Measurements from ENCODE around the gene DENND2A.
"Not testable (repeated sequence)": the region's sequence is repeated elsewhere in the genome, so short reads cannot be mapped to it uniquely, and the experiment has no call there.

The DENND2A gene

GRCh38 chr7:140676956-140677355 lies 36.3 kb upstream of the DENND2A start:
- H3K27ac Mint-ChIP-seq, H3K27me3 Mint-ChIP-seq, H3K9me3 Mint-ChIP-seq, ATAC-seq, DNase-seq, H3K4me3 Mint-ChIP-seq: not testable (repeated sequence)
- peaks cover 49% of the 10 kb centered on the region for H3K4me1 Mint-ChIP-seq

GRCh38 chr7:140676306-140676705 lies 35.7 kb upstream of the DENND2A start:
- Mint-ChIP-seq H3K4me1 (peaks cover 51% of the 10 kb centered on the region), H3K27ac (peak overlapping the region in 1 of 2 donors; percentile 10), H3K9me3 (no peaks in the 10 kb centered on the region), H3K27me3 (no peaks in the 10 kb centered on the region), H3K4me3 (no peak overlapping the region)
- DNase-seq (no peak), ATAC-seq (no peak)

GRCh38 chr7:140675726-140676125 lies 35.1 kb upstream of the DENND2A start:
- ATAC-seq, result no peak
- Mint-ChIP-seq H3K9me3 (no peaks in the 10 kb centered on the region), H3K4me1 (peaks cover 51% of the 10 kb centered on the region), H3K4me3 (no peak overlapping the region), H3K27ac (peak overlapping the region in 1 of 2 donors; percentile 19), H3K27me3 (no peaks in the 10 kb centered on the region)
- DNase-seq, result no peak

- Mint-ChIP-seq H3K9me3 (no peaks in the 10 kb centered on the region), H3K4me1 (peaks cover 51% of the 10 kb centered on the region), H3K27ac (peak overlapping the region; percentile 58 to 79), H3K27me3 (no peaks in the 10 kb centered on the region), H3K4me3 (peak overlapping the region; percentile 93 to 96)
- DNase-seq, result no peak
- ATAC-seq, result no peak
Observed at GRCh38 chr7:140674899-140675701, 34.5 kb upstream of the DENND2A start.

- Mint-ChIP-seq H3K4me1 (peaks cover 51% of the 10 kb centered on the region), H3K9me3 (no peaks in the 10 kb centered on the region), H3K4me3 (peak overlapping the region; percentile 93 to 96), H3K27ac (peak overlapping the region in 1 of 2 donors; percentile 71), H3K27me3 (no peaks in the 10 kb centered on the region)
- DNase-seq (no peak), ATAC-seq (no peak)
Observed at GRCh38 chr7:140674356-140674800, 33.8 kb upstream of the DENND2A start.

DNA sequence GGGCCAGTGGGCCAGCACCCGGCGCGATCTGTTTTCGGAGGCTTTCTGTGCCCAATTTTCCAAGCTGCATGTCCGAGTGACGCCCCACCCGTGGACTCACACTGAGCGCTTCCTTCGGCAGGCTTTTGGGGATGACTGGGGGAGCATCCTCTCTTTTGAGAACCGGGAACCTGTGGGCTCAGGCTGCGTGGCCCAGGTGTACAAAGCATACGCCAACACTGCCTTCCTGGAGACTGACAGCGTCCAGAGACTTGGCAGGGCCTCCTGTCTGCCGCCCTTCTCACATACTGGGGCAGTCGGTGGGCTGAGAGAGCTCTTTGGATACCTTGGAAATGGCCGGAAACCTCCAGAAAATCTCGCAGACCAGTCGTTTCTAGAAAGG lies 33.2 kb upstream of the DENND2A start:
- no peak for ATAC-seq

GRCh38 chr7:140673063-140673773 lies 32.6 kb upstream of the DENND2A start:
- Mint-ChIP-seq H3K9me3 (no peaks in the 10 kb centered on the region), H3K27me3 (no peaks in the 10 kb centered on the region), H3K4me3 (peak overlapping the region; percentile 93 to 96), H3K4me1 (peaks cover 51% of the 10 kb centered on the region), H3K27ac (peak overlapping the region; percentile 71 to 86)
- ATAC-seq (peak; percentile 83), DNase-seq (peak; percentile 61 to 72)

More for the DNA sequence above, 33.2 kb upstream of the DENND2A start:
- Mint-ChIP-seq H3K9me3 (no peaks in the 10 kb centered on the region), H3K4me1 (peaks cover 51% of the 10 kb centered on the region), H3K27ac (peak overlapping the region; percentile 71 to 86), H3K27me3 (no peaks in the 10 kb centered on the region), H3K4me3 (peak overlapping the region; percentile 93 to 96)
- no peak for DNase-seq

GRCh38 chr7:140672382-140673062 lies 31.9 kb upstream of the DENND2A start, which contains the start of gene ADCK2:
Gene ADCK2, plus strand, starts transcription at chr7:140672945. Its CDS starts 386 bp downstream, at chr7:140673331.
- H3K9me3 Mint-ChIP-seq, result no peaks in the 10 kb centered on the region
- ATAC-seq (peak; percentile 82), DNase-seq (peak in 1 of 2 donors; percentile 60)
- H3K27me3 Mint-ChIP-seq, result no peaks in the 10 kb centered on the region
- H3K4me3 Mint-ChIP-seq, result peak within 1 kb of the TSS; percentile 93 to 96
- H3K27ac Mint-ChIP-seq, result peak within 1 kb of the TSS; percentile 71 to 86
- peaks cover 44% of the 10 kb centered on the region for H3K4me1 Mint-ChIP-seq

DNA sequence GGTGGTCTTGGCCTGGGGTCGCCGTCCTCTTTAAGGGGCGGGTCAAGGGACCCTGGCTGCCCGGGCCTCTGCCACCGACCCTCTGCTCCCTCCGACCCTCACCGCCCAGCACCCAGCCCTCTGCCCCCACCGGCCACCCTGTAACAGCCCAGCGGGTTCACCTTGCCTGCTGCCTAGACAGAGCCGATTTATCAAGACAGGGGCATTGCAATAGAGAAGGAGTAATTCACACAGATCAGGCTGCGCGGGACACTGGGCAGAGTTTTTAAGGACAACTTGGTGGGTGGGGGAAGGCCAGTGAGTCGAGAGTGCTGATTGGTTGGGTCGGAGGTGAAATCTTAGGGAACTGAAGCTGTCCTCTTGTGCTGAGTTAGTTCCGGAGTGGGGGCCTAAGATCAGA lies 31.4 kb upstream of the DENND2A start:
- Mint-ChIP-seq H3K27ac (peak overlapping the region in 1 of 2 donors; percentile 85), H3K4me3 (peak overlapping the region; percentile 67 to 76), H3K9me3 (no peaks in the 10 kb centered on the region), H3K4me1 (peaks cover 43% of the 10 kb centered on the region), H3K27me3 (no peaks in the 10 kb centered on the region)
- no peak for ATAC-seq
- DNase-seq, result no peak

- Mint-ChIP-seq H3K27me3 (peaks cover 4% of the 10 kb centered on the region), H3K4me3 (no peak overlapping the region), H3K4me1 (peaks cover 29% of the 10 kb centered on the region), H3K27ac (no peak overlapping the region), H3K9me3 (no peaks in the 10 kb centered on the region)
- ATAC-seq (no peak), DNase-seq (no peak)
Observed at GRCh38 chr7:140670343-140670935, 29.8 kb upstream of the DENND2A start.

DNA sequence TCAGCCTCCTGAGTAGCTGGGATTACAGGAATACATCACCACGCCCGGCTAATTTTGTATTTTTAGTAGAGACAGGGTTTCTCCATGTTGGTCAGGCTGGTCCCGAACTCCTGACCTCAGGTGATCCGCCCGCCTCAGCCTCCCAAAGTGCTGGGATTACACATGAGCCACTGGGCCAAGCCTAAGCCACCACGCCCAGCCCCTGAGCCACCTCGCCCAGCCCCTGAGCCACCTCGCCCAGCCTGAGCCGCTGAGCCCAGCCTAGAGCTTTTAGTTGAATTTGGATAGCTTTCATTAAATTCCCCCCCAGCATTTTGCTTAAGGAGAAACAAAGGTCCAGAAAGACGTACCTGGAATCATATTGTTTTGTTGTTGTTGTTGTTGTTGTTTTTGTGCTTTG lies 29.2 kb upstream of the DENND2A start:
- not testable (repeated sequence) for H3K27me3 Mint-ChIP-seq, H3K27ac Mint-ChIP-seq, H3K9me3 Mint-ChIP-seq, DNase-seq, H3K4me3 Mint-ChIP-seq, ATAC-seq
- H3K4me1 Mint-ChIP-seq, result peaks cover 23% of the 10 kb centered on the region

DNA sequence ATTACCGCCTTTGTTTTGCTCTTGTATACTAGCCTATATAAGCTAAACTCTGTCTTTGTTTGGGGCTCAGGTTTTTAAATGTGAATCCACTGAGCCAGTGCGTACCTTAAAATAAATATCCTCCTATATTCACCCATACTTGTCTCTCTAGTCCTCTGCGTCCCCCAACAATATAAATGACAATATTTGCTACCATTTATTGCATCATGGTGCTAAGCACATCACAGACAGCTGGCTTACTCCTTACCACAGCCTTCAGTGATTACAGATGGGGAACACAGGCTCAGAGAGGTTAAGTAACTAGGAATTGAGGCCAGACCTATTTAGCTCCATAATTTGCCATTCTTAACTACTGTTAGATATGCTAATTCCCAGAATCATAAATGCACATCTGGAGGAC lies 28.7 kb upstream of the DENND2A start:
- H3K9me3 Mint-ChIP-seq, result no peaks in the 10 kb centered on the region
- no peak overlapping the region for H3K27ac Mint-ChIP-seq
- no peak overlapping the region for H3K4me3 Mint-ChIP-seq
- peaks cover 10% of the 10 kb centered on the region for H3K27me3 Mint-ChIP-seq
- DNase-seq (no peak), ATAC-seq (no peak)
- H3K4me1 Mint-ChIP-seq, result peaks cover 18% of the 10 kb centered on the region

- no peak for ATAC-seq
Observed at GRCh38 chr7:140668641-140669040, 28.0 kb upstream of the DENND2A start.

GRCh38 chr7:140667476-140667875 lies 26.9 kb upstream of the DENND2A start:
- DNase-seq (no peak), ATAC-seq (no peak)
- peaks cover 10% of the 10 kb centered on the region for H3K27me3 Mint-ChIP-seq
- no peak overlapping the region for H3K27ac Mint-ChIP-seq
- H3K9me3 Mint-ChIP-seq, result no peaks in the 10 kb centered on the region
- H3K4me1 Mint-ChIP-seq, result peaks cover 7% of the 10 kb centered on the region
- H3K4me3 Mint-ChIP-seq, result no peak overlapping the region

More at GRCh38 chr7:140668641-140669040, 28.0 kb upstream of the DENND2A start:
- Mint-ChIP-seq H3K4me1 (peaks cover 11% of the 10 kb centered on the region), H3K9me3 (no peaks in the 10 kb centered on the region), H3K27ac (no peak overlapping the region), H3K4me3 (no peak overlapping the region), H3K27me3 (peaks cover 10% of the 10 kb centered on the region)
- DNase-seq, result no peak

DNA sequence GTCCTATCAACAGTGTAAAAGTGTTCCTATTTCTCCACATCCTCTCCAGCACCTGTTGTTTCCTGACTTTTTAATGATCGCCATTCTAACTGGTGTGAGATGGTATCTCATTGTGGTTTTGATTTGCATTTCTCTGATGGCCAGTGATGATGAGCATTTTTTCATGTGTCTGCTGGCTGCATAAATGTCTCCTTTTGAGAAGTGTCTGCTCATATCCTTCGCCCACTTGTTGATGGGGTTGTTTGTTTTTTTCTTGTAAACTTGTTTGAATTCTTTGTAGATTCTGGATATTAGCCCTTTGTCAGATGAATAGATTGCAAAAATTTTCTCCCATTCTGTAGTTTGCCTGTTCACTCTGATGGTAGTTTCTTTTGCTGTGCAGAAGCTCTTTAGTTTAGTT lies 22.3 kb upstream of the DENND2A start:
- H3K4me1 Mint-ChIP-seq, DNase-seq, H3K4me3 Mint-ChIP-seq, H3K27ac Mint-ChIP-seq, H3K9me3 Mint-ChIP-seq, ATAC-seq: not testable (repeated sequence)
- H3K27me3 Mint-ChIP-seq, result peaks cover 10% of the 10 kb centered on the region

Data from stimulated activated naive CD8-positive, alpha-beta T cell treated with anti-CD3 and anti-CD28 coated beads, Interleukin-15, amount 100 ng/mL, for 72 hours (primary cell).